HG02870 (cell line): ENCODE measurements around the gene PIM1.
A peak's percentile ranks its signal among the peaks of the same experiment; 100 is the strongest.

Source experiments
- ATAC-seq: cut with Tn5 transposase; IDR thresholded peaks from one replicate; pipeline ENCODE4 v1.9.1; 2021; ENCODE audit warnings: mild to moderate bottlenecking, moderate library complexity; ENCODE audit not compliant: unreplicated experiment

PIM1 gene

DNA sequence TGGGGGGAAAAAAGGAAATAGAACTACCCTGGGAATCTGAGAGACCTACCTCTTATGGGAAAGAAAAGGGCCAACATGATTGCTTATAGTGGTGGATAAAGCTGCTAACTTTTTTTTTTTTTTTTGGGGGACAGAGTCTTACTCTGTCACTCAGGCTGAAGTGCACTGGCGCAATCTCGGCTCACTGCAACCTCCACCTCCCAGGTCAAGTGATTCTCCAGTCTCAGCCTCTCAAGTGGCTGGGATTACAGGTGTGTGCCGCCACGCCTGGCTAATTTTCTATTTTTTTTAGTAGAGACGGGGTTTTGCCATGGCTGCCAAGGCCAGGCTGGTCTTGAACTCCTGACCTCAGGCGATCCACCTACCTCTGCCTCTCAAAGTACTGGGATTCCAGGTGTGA is 48.1 kb downstream of the PIM1 start:
- ATAC-seq, result no peak

DNA sequence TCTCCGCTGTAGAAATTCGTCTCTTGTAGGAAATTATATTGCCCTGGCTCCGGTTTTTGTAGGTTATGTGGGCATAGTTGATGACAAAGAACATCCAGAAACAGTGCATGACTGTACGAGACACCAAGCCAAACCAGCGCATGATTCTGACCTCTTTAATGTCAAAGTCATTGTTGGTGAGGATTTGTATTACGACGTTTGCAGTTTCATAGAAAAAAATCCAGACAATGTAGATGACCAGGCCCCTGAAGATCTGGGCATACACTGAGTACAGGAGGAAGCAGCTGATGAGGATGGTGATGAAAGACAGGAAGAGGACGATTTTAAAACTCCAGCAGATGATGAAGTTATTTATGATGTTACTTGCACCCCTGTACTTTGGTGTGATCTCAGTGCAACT is 48.6 kb downstream of the PIM1 start:
- ATAC-seq, result no peak

DNA sequence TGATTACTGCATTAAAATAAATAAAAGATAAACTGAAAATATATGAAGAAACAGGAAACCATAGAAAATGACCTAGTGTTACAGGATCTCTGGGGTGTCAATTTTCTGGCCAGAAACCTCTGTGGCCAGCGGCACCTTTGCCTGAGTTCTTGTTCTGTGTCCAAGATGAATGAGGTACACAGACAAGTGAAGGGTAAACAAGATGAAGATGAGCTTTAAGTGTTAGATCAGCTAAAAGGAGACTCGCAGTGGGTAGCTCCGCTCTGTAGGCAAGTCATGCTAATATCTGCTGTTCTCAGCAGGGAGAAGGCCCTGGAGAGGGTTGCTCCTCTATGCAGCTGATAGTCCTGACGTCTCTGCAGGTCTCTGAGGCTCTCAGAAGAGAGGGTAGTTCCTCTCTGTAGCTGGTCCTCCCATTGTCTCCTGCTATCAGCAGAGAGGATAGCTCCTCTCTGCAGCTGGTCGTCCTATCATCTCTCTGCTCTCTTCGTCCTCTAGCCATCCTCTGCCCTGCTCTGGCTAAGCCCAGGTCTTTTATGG is 51.7 kb downstream of the PIM1 start:
- no peak for ATAC-seq

DNA sequence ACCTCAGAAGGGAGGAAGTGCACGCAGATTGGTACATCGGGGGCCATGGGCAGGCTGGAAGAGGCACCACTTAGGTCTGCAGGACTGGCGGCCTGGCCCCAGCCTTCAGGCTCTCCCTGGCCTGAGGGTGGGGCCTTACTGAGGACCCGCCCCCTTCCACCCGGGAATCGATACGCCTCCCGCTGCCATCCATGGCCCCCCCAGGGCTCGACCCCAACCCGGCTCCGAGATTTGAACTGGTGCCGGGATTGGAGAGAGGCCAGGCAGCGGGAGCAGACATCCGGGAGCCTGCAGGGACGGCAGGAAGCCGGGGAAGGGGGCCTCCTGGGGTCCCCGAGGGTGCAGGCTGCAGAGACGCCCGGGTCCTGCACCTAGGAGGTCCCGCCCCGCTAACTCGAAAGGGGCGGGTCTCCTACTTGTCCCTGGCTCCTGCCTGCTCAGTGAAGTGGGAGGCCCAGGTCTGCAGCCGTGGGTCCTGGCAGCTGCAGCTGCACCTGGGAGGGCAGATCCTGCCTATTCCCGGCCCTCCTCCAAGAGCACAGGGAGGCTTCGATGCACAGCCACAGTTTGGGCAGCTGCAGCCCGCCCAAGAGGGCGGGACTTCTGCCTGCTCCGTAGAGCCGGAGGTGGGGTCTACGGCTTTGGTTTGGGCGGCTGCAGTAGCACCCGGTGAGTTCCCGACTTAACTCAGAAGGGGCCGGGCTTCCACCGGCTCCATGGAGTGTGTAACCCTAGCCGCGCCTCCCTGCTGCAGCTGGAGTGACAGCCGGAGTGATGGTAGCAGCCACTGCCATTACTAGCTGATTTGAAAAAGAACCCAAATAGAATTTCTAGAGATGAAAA is 52.4 kb downstream of the PIM1 start:
- ATAC-seq, result peak; percentile 89

DNA sequence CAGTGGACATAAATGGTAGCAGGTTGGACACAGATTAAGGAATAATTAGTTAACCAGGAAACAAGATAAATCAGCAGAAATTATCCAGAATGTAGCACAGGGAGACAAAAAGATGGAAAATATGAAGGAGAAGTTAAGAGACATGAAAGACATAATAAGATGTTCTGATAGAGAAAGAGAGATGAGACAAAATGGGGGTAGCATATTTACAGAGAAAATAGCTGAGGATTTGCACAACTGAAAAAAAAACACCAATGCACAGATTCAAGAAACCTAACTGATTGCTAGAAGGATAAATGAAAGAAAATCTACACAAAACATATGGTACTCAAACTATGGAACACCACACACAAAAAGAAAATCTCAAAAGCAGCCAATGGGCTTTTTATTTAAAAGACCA is 53.0 kb downstream of the PIM1 start:
- ATAC-seq, result no peak
